Activated CD8-positive, alpha-beta memory T cell treated with anti-CD3 and anti-CD28 coated beads for 1 hour (primary cell): ENCODE measurements around the gene MRPS10.

Source experiments
- DNase-seq, 2 donors: peaks; one replicate each; pipeline ENCODE4 v3.0.0-alpha.2; 2020; ENCODE audit warnings: low read depth in 1 of 2; ENCODE audit errors: extremely low read depth in 1 of 2

MRPS10 gene

GRCh38 chr6:42217519-42218367 lies at the start of gene MRPS10:
MRPS10 (minus strand) TSS chr6:42217861; CDS start chr6:42217849, 12 bp downstream.
- DNase-seq: peak; percentile 76 to 80

- no peak for DNase-seq
These were observed 48.9 kb upstream of the MRPS10 start for GRCh38 chr6:42266538-42266937.

GRCh38 chr6:42264852-42265390 lies 47.3 kb upstream of the MRPS10 start:
- DNase-seq: no peak

GRCh38 chr6:42264162-42264851 lies 46.6 kb upstream of the MRPS10 start:
- DNase-seq: no peak

- no peak for DNase-seq
These were observed 45.6 kb upstream of the MRPS10 start for GRCh38 chr6:42263165-42263728.

DNA sequence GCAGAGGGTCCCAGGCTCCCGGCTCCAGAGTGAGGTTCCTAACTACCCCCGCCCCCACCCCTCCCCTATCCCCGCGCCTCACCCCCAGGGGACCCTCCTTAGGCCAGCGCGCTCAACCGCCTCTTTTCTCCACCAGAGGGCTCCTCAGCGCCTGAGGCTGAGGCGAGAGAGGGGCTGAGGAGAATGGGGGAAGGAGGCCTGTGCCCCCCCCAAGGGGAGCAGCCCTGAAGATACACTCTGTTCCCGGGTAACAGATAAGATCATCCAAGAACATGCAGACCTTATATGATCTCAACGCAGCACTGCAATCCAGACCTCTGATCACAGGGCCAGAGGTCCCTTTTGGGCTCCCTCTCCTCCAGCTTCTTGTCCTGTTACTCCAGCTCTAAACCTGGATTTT lies 43.3 kb upstream of the MRPS10 start:
- peak in 1 of 2 donors; percentile 11 for DNase-seq

- no peak for DNase-seq
These were observed 42.8 kb upstream of the MRPS10 start for GRCh38 chr6:42260396-42260888.

GRCh38 chr6:42259841-42260395 lies 42.3 kb upstream of the MRPS10 start:
- no peak for DNase-seq

GRCh38 chr6:42259286-42259685 lies 41.6 kb upstream of the MRPS10 start:
- no peak for DNase-seq

DNA sequence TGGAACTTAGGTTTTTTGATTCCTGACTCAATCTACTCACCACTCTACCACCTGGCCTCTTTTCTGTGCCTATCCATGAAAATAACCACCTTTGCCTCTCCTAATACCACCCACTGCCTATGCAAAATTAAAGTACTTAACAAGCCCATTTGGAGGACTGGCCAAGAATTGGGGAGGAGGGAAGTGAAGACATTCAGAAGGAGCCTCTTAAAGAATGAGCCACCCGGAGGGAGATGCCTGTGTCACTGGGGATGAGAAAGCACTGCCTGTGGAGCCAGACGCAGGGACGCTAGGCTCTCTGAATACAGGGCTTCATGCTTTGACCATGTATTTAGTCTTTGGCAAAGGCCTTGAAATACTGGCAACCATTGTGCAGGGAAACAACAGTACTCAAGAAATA lies 40.0 kb upstream of the MRPS10 start:
- DNase-seq: no peak

GRCh38 chr6:42257063-42257462 lies 39.4 kb upstream of the MRPS10 start:
- DNase-seq: no peak

GRCh38 chr6:42255050-42255449 lies 37.4 kb upstream of the MRPS10 start:
- DNase-seq: no peak

GRCh38 chr6:42254505-42254904 lies 36.8 kb upstream of the MRPS10 start:
- no peak for DNase-seq

DNA sequence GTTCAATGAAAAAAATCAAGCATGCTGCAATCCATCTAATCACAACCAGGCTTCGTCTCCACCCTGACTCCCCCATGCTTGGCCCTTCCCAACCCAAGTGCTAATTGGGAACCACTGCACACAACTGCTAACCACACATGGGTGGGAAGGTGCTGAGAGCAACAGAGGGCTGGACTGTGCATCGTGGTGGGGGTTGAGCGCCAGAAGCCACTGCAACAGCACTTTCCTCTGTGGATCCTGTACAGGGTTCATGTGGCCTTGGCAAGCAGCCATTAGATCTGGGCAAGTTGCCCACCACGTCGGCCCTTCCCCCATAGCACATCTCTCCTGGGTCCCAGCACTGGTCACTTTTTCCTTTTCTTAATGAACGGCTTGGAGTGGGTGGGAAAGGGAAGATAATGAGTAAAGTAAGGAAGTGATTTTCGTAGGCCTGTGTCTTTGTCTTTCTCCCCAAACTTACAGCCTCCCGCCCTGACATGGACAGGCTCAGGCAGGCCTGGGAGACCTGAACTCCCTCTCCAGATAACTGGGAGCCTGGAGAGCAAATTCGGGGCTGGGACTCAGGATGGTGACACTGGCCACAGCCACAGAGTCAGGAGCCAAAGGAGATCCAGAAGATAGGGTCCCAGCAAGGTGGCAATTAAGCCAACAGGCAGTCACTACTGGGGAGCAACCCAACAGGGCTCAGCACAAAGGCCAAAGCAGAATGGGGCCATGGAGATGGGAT lies 34.4 kb upstream of the MRPS10 start:
- DNase-seq: no peak

DNA sequence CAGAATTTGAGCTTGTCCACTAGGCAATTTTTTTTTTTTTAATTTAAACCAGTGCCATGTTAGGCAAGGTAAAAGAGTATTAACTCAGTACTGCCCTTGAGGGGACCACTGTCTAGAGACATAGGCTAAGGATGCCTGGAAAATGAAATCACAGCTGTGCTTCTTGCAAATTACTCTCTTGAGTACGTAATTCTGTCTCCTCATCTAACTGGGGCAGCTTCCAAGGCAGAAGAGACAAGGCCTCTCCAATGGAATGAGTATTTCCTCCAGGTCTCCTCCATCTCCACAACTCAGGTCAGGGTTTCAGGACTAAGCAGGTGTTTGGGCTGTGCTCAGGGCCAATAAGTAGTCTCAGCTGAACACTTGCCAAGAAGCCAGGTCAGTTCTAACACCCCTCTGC lies 33.8 kb upstream of the MRPS10 start:
- no peak for DNase-seq

DNA sequence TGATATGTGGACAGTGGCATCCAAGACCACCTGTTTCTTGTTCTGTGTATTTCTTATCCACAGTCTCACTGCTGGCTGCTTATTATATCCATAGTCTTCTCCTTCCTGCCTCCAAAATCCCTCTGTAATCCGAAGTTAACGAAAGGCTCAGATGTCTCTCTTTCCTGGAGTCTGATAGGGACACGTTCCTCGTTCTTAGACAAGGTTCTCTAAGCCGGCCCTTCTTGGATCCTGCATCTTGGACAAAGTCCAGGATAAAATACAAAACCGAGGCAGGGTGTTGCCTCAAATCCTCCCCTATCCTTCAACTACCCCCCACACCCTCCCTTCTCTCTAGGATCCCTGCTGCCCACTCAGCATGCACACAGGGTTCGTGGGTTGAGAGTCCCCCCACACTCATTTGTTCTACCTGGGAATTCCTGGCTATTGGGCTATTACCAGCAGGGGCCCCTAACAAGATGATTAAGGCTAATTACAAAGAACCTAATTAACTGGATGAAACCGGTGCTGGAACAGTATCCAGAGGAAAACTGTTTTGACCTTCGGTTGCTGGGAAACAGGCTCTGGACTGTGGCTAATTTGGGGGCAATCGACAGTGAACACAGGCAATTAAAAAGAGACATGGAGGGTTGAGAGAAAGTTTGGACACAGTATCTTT lies 32.7 kb upstream of the MRPS10 start:
- DNase-seq: no peak

GRCh38 chr6:42249279-42249678 lies 31.6 kb upstream of the MRPS10 start:
- no peak for DNase-seq

DNA sequence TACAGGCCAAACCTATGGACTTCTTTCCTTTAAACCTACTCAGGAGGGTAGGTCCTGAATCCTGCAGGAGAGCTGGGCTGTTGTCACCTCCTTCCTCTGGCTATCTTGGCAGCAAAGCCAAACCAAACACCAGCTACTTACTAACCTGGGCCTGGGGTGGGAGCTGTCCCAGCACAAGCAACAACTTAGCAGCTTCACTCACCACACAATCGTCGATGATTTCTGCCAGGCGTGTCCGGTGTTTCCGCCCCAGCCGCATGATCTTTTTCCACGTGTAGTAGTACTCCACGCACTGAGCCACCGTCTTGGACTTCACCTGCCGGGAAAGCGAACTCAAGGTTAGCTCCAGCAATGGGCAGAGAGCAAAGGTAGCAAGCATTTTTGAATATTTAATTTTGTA lies 25.4 kb upstream of the MRPS10 start:
- DNase-seq: no peak

DNA sequence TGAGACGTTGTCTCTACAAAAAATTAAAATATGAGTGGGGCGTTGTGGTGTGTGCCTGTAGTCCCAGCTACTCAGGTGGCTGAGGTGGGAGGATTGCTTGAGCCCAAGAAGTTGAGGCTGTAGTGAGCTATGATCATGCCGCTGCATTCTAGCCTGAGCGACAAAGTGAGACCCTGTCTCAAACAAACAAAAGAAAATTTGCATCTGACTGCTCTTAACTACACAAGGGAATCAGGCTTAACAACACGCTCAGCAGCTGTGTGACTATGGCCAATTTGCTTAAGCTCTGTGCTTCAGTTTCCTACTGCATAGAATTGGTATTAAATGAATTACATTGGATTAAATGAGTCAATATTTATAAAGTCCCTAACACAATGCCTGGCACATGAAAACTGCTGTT lies 24.3 kb upstream of the MRPS10 start:
- DNase-seq: no peak
